Peyer's patch (tissue), 4 donors: ENCODE data around the gene ASIC4.

Experiments used
- CTCF ChIP-seq, 6 experiments: fragments of 450-650 bp in 4 of 6; fragments of 200-600 bp in 2 of 6; sonication (generic) in 1 of 6; IDR thresholded peaks; one replicate each; pipeline ENCODE4 v1.5.1; 2017 to 2019; ENCODE audit warnings: antibody characterized with exemption in 6 of 6, mild to moderate bottlenecking in 3 of 6, moderate library complexity in 1 of 6
- POLR2A ChIP-seq, 2 donors: fragments of 450-650 bp; IDR thresholded peaks; one replicate each; pipeline ENCODE4 v1.5.1; 2017; ENCODE audit warnings: antibody characterized with exemption in 2 of 2, mild to moderate bottlenecking in 2 of 2, moderate library complexity in 2 of 2

- TF ChIP-seq CTCF (IDR thresholded peaks at IDR 0.05) (no peak), POLR2A (IDR thresholded peaks at IDR 0.05) (no peak)
Observed at GRCh38 chr2:219570194-219570923, 56.1 kb downstream of the ASIC4 start.
